Body of pancreas (tissue), 4 donors: Measurements from ENCODE around the gene ATXN1. TPM values are rescaled to one million over a fixed set of nuclear protein-coding genes. Genes with fewer than 3 reads are reported as not detected.
"Not testable (repeated sequence)": the region's sequence is repeated elsewhere in the genome, so short reads cannot be mapped to it uniquely, and the experiment has no call there.

Experiments
- ATAC-seq: fragments of 150-250 bp; one replicate; pipeline ENCODE4 v1.9.1; 2016
- DNase-seq, 4 donors: peaks; one replicate each; pipeline ENCODE4 v3.0.0-alpha.2; 2019
- H3K27ac ChIP-seq, 4 donors: fragments of 200-600 bp; sonication (generic); 1 replicate in 3 of 4; 2 replicates in 1 of 4; pipeline versions ENCODE4 v1.5.1 to v1.6.1; 2016 to 2019; ENCODE audit warnings: mild to moderate bottlenecking in 1 of 4, mixed read lengths in 1 of 4, moderate library complexity in 1 of 4
- H3K27me3 ChIP-seq, 2 donors: fragments of 200-600 bp; sonication (generic); one replicate each; pipeline ENCODE4 v1.6.0; 2016; ENCODE audit warnings: mild to moderate bottlenecking in 1 of 2
- H3K36me3 ChIP-seq, 2 donors: fragments of 200-600 bp; sonication (generic); replicated peaks in 1 of 2; 2 replicates each; pipeline ENCODE4 v1.5.1; 2016; ENCODE audit warnings: low read depth in 2 of 2; ENCODE audit not compliant: insufficient read depth in 1 of 2
- H3K4me1 ChIP-seq: fragments of 200-600 bp; sonication (generic); one replicate; pipeline ENCODE4 v1.6.0; 2016
- H3K4me3 ChIP-seq, 2 donors: fragments of 200-600 bp; sonication (generic); 1 replicate in 1 of 2; 2 replicates in 1 of 2; pipeline ENCODE4 v1.5.1; 2016 to 2019
- H3K9me3 ChIP-seq, 3 donors: fragments of 200-600 bp; sonication (generic); 1 replicate in 2 of 3; 2 replicates in 1 of 3; pipeline ENCODE4 v1.5.1; 2016
- POLR2A ChIP-seq, 3 donors: fragments of 450-650 bp; IDR thresholded peaks; one replicate each; pipeline ENCODE4 v1.6.1; 2016; ENCODE audit warnings: antibody characterized with exemption in 3 of 3, mild to moderate bottlenecking in 2 of 3
- WGBS, 2 donors: methylation state at CpG; one replicate each; pipeline ENCODE4 v1.1.5; 2017; 5-methylcytosine and 5-hydroxymethylcytosine counted together
- intact Hi-C: fragments of 100-400 bp; cut with DNase I; formaldehyde crosslinking; loops from one replicate; pipeline ENCODE4 v1.15.1; 2023
- total RNA-seq, 2 donors: library from RNA; depleted of rRNA; stranded (reverse); fragments of >200 nt; gene quantifications; one replicate each; pipeline ENCODE4 v1.1.0, GENCODE V29; 2016
- TF ChIP-seq, protein P1 (sequence below), 7 experiments: fragments of 450-650 bp in 4 of 7; fragments of 200-600 bp in 3 of 7; sonication (generic) in 3 of 7; IDR thresholded peaks; one replicate each; pipeline ENCODE4 v1.5.1; 2016 to 2019; ENCODE audit warnings: antibody characterized with exemption in 7 of 7

The ATXN1 gene
- total RNA-seq, 2 donors from 2014 or later: 24.6 to 24.7 TPM

GRCh38 chr6:16712931-16713484 lies 48.3 kb downstream of the ATXN1 start:
- no peaks in the 10 kb centered on the region for H3K36me3 ChIP-seq
- intact Hi-C loops: no loop called here
- peak; percentile 87 for ATAC-seq
- H3K4me3 ChIP-seq: no peak overlapping the region
- no peak for TF ChIP-seq POLR2A (IDR thresholded peaks at IDR 0.05)
- TF ChIP-seq, protein P1, sequence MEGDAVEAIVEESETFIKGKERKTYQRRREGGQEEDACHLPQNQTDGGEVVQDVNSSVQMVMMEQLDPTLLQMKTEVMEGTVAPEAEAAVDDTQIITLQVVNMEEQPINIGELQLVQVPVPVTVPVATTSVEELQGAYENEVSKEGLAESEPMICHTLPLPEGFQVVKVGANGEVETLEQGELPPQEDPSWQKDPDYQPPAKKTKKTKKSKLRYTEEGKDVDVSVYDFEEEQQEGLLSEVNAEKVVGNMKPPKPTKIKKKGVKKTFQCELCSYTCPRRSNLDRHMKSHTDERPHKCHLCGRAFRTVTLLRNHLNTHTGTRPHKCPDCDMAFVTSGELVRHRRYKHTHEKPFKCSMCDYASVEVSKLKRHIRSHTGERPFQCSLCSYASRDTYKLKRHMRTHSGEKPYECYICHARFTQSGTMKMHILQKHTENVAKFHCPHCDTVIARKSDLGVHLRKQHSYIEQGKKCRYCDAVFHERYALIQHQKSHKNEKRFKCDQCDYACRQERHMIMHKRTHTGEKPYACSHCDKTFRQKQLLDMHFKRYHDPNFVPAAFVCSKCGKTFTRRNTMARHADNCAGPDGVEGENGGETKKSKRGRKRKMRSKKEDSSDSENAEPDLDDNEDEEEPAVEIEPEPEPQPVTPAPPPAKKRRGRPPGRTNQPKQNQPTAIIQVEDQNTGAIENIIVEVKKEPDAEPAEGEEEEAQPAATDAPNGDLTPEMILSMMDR (IDR thresholded peaks at IDR 0.05): peak in 2 of 7 experiments; percentile 1 to 10
- DNase-seq: peak in 2 of 4 donors; percentile 19 to 70
- H3K27me3 ChIP-seq: no peaks in the 10 kb centered on the region
- H3K27ac ChIP-seq: peak overlapping the region in 2 of 4 donors; percentile 36 to 76
- no peaks in the 10 kb centered on the region for H3K9me3 ChIP-seq
- peaks cover under 1% of the 10 kb centered on the region for H3K4me1 ChIP-seq
- 60 to 67% methylated on average over 7 of the region's 7 CpGs for WGBS, 2 donors

DNA sequence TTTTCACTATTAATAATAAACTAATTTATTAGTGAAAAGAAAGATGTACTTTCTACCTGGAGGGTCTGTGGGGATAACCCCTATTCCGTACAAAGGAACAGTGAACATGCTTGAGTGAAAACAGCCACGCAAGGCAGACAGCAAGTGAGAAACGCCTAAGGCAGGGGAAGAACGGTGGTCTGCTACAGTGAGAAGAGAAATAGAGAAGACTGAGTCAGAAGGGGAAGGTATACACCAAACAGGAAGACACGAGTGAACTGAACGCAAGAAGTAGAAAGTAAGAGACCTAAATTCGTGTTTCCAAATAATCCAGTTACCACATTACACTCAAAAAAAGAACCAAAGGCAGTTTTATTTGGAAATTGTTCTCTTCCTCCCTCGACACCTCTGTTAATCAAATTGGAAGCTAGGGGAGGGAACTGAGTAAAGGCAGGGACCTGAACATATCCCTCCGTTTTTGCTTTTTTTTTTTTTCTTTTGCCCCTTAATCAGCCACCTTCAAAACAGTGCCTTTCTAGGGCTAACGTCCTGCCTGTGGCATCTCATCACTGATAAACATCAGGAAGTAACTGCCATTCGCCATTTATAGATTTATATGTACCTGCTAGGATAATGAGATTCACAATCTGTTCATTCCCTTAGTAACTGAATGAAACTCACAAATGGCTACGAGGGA lies 48.9 kb downstream of the ATXN1 start:
- ATAC-seq (no peak), DNase-seq (no peak)
- H3K27ac ChIP-seq: peak overlapping the region in 2 of 4 donors; percentile 36 to 76
- 57 to 70% methylated on average over 12 of the region's 12 CpGs for WGBS, 2 donors
- H3K4me3 ChIP-seq: no peak overlapping the region
- H3K4me1 ChIP-seq: no peaks in the 10 kb centered on the region
- TF ChIP-seq, protein P1 (IDR thresholded peaks at IDR 0.05): no peak
- H3K36me3 ChIP-seq: no peaks in the 10 kb centered on the region
- no peaks in the 10 kb centered on the region for H3K27me3 ChIP-seq
- H3K9me3 ChIP-seq: no peaks in the 10 kb centered on the region
- intact Hi-C loops: no loop called here

- intact Hi-C loops: no loop called here
- no peaks in the 10 kb centered on the region for H3K9me3 ChIP-seq
- H3K27me3 ChIP-seq: no peaks in the 10 kb centered on the region
- H3K36me3 ChIP-seq: no peaks in the 10 kb centered on the region
- WGBS, 2 donors: 90 to 93% methylated on average over 8 of the region's 8 CpGs
- peak overlapping the region in 1 of 4 donors; percentile 76 for H3K27ac ChIP-seq
- no peak overlapping the region for H3K4me3 ChIP-seq
- TF ChIP-seq, protein P1 (IDR thresholded peaks at IDR 0.05): no peak
- TF ChIP-seq POLR2A (IDR thresholded peaks at IDR 0.05): no peak
- ATAC-seq (no peak), DNase-seq (no peak)
- H3K4me1 ChIP-seq: no peaks in the 10 kb centered on the region
Measured at GRCh38 chr6:16711546-16712254, 49.6 kb downstream of the ATXN1 start.

DNA sequence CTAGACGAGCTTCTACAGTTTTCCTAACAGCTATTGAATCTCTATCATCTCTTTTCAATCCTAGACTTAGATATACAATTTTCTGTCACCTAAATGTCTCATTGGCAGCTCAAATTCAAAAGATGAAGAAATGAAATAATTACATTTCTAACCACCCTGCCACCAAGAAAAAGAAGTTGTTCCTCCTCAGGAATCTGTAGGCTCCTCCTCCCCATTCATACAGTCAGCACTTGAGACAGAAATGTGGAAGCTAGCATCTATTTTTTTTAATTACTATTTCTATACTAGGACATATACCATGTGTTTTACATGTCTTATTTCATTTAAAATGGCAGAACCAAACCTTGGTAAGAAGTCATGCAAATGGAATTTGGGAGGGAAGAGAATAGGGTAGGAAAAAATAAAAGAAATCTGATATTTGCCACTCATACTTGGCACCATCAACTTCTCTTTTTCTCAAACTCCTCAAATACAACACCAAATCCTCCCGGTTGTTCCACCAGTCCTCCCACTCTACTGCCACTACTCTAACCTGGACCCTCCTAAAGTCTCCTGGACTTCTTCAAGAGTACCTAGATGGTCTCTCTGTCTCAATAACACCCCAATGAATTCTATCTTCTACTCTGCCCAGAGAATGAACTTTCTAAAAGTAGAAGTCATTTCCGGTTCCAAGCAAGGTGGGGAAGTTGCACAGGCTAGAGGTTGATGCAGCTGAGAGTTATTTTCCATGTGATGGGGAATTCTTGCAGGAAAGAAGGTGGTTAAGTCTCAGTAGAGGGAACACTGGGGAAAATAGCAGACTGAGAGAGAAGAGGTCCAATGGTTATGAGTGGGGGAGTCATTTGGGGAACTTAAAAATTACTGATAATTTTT lies 54.1 kb downstream of the ATXN1 start:
- TF ChIP-seq, protein P1 (IDR thresholded peaks at IDR 0.05): no peak
- no peak for TF ChIP-seq POLR2A (IDR thresholded peaks at IDR 0.05)
- H3K4me3 ChIP-seq: no peak overlapping the region
- intact Hi-C loops: no loop called here
- H3K4me1 ChIP-seq: no peaks in the 10 kb centered on the region
- DNase-seq: no peak
- 79 to 88% methylated on average over 3 of the region's 3 CpGs for WGBS, 2 donors
- no peak for ATAC-seq
- H3K9me3 ChIP-seq: no peaks in the 10 kb centered on the region
- no peaks in the 10 kb centered on the region for H3K27me3 ChIP-seq
- H3K27ac ChIP-seq: peak overlapping the region in 1 of 4 donors; percentile 39
- no peaks in the 10 kb centered on the region for H3K36me3 ChIP-seq

- intact Hi-C loops, ATAC-seq: not testable (repeated sequence)
- WGBS, 2 donors: 80 to 91% methylated on average over 7 of the region's 7 CpGs
Measured at GRCh38 chr6:16706491-16706890, 54.8 kb downstream of the ATXN1 start.

More at GRCh38 chr6:16706491-16706890, 54.8 kb downstream of the ATXN1 start:
- not testable (repeated sequence) for H3K4me3 ChIP-seq, H3K36me3 ChIP-seq, H3K4me1 ChIP-seq, DNase-seq, H3K9me3 ChIP-seq, H3K27me3 ChIP-seq
- peak overlapping the region in 1 of 4 donors; percentile 39 for H3K27ac ChIP-seq
